ENCODE results near the gene DGKD.

DNA sequence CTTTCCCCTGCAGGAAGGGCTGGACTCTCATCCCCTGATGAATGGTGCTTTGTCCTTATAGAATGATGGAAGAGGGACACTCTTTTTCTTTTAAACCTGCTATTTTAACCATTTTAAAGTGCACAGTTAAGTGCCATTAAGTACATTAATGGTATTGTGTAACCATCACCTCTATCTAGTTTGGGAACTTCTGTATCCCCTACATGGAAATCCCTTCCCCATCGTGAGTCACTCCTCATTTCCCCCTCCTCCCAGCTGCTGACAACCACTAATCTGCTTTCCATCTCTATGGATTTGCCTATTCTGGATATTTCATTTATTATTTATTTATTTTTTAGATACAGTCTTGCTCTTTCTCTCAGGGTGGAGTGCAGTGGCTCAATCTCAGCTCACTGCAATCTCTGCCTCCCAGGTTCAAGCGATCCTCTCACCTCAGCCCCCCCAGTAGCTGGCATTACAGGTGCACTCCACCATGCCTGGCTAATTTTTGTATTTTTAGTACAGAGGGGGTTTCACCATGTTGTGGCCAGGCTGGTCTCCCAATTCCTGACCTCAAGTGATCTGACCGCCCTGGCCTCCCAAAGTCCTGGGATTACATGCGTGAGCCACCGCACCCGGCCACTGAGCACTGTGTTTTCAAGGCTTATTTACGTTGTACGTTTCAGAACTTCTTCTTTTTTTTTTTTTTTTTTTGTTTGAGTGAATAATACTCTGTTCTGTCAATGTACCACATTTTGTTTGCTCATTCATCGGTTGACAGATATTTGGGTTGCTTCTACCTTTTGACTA is 15.8 kb downstream of the DGKD start:
- TF ChIP-seq, protein P1, sequence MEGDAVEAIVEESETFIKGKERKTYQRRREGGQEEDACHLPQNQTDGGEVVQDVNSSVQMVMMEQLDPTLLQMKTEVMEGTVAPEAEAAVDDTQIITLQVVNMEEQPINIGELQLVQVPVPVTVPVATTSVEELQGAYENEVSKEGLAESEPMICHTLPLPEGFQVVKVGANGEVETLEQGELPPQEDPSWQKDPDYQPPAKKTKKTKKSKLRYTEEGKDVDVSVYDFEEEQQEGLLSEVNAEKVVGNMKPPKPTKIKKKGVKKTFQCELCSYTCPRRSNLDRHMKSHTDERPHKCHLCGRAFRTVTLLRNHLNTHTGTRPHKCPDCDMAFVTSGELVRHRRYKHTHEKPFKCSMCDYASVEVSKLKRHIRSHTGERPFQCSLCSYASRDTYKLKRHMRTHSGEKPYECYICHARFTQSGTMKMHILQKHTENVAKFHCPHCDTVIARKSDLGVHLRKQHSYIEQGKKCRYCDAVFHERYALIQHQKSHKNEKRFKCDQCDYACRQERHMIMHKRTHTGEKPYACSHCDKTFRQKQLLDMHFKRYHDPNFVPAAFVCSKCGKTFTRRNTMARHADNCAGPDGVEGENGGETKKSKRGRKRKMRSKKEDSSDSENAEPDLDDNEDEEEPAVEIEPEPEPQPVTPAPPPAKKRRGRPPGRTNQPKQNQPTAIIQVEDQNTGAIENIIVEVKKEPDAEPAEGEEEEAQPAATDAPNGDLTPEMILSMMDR (IDR thresholded peaks at IDR 0.05 in 2 of 3, conservative IDR thresholded peaks at IDR 0.05 in 1 of 3; ENCODE audit: borderline replicate concordance in 1 of 3, insufficient read depth in 1 of 3, low read depth in 2 of 3, low read length in 2 of 3) = no peak
- TF ChIP-seq SP1 (IDR thresholded peaks at IDR 0.05; ENCODE audit: low read depth) = no peak
